Adipose tissue (tissue), 3 donors: ENCODE results near the gene APLP2. TPM values are rescaled to one million over a fixed set of nuclear protein-coding genes. Genes with fewer than 3 reads are reported as not detected.
"Not testable (repeated sequence)": the region's sequence is repeated elsewhere in the genome, so short reads cannot be mapped to it uniquely, and the experiment has no call there.

Experiments used
- H3K27ac ChIP-seq: one replicate; pipeline ENCODE4 v1.5.1; 2013; ENCODE audit warnings: low read depth, low read length
- WGBS, 3 donors: extraction: QIAGEN DNeasy Blood & Tissue Kit; methylation state at CpG; one replicate each; pipeline ENCODE4 v1.1.7; 2013; 5-methylcytosine and 5-hydroxymethylcytosine counted together
- polyA plus RNA-seq, 3 donors: library from polyadenylated mRNA; stranded (reverse); fragments of 200-250 nt; gene quantifications; one replicate each; pipeline ENCODE4 v1.2.3, GENCODE V29; 2013
- donor health status: healthy with polysubstance abuse.
- donor health status: Bipolar disorder and iron deficiency.
- donor health status: healthy.

Gene APLP2
- polyA plus RNA-seq, 3 donors, result 80.0 to 251 (median 120) TPM

DNA sequence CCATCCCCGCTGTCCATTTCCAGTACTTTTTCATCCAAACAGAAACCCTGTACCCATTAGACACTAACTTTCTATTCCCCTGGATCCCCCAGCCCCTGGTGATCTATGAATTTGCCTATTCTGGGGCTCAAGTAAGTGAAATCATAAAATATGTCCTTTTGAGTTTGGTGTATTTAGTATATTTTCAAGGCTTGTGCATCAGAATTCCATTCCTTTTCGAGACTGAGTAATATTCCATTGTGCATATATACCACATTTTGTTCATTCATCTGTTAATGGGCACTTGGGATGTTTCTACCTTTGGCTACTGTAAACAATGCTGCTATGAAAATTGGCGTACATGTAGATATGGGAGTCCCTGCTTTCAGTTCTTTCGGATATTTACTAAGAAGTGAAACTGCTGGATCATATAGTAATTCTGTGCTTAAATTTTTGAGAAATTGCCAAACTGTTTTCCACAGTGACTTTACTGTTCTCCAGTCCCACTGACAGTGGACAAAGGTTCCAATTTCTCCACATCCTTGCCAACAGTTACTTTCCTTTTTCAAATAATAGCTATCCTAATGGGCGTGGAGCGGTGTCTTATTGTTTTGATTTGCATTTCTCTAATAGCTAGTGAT is 16.1 kb downstream of the APLP2 start:
- WGBS, 3 donors, result 80 to 95% (median 81%) methylated on average over 6 of the region's 6 CpGs
- no peak overlapping the region for H3K27ac ChIP-seq

DNA sequence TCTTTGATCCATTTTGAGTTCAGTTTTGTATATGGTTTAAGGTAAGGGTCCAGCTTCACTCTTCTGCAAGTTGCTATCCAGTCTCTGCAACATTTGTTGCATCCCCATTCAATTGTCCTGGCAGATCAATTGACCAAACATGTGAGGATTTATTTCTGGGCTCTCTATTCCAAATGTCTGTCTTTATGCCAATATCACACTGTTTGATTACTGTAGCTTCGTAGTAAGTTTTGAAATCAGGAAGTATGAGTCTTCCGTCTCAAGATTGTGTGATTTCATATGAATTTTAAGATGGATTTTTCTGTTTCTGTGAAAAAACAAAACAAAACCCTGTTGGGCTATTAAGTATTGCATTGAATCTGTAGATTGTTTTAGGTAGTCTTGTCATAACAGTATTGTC is 17.0 kb downstream of the APLP2 start:
- no peak overlapping the region for H3K27ac ChIP-seq
- 34 to 52% (median 38%) methylated on average over 2 of the region's 2 CpGs for WGBS, 3 donors

DNA sequence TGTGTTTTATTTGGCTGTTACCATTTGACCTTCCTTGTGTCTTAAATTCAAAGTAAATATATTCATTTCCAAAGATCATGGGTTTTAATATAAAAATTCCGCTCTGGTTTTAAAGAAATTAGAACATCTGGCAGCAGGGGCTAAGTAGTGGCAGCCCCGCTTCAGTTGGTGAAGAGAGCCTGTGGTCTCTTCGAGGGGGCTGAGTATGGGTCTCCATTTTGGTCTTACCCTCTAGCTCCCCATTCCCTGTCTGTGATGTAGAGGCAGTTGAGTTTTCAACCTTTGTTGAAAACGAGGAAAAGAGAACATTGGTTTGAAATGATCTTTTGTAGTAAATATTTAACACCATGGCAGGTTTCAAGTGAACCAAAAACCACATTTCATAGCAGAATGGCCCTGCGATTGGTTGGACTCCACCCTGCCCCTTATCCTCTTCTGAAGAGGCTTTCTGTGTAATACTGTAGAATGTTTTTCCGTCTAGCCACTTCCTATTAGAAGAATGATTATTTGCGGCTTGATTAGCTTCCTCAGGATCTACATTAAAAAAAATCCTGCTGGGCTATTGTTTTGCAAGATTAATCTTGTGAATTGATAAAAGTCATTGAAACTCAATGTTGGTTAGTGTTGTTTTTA is 17.7 kb downstream of the APLP2 start:
- no peak overlapping the region for H3K27ac ChIP-seq
- WGBS, 3 donors, result 67 to 73% (median 71%) methylated on average over 7 of the region's 7 CpGs

DNA sequence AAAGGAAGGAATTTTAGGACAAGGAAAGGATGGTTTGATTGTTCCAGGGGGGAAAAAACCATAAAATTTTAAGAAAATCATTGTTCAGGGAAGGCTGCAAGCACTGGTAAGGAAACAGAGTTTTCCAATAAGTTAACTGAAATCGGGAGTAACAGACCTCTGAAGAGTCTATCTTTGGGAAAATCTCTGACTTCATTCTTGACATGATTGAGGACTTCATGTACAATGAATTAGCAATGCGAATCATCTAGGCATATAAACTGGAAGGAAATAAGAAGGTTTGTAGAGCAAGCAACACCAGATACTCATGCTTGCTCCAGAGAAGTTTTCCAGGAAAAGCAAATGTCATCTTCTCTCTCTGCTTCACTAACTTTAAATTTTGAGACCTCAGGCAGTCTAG is 18.5 kb downstream of the APLP2 start:
- WGBS, 3 donors, result 75 to 77% (median 76%) methylated on average over 2 of the region's 2 CpGs
- no peak overlapping the region for H3K27ac ChIP-seq

GRCh38 chr11:130088919-130089673 is 19.4 kb downstream of the APLP2 start:
- WGBS, 3 donors, result 75 to 82% (median 75%) methylated on average over 9 of the region's 9 CpGs
- H3K27ac ChIP-seq, result no peak overlapping the region

DNA sequence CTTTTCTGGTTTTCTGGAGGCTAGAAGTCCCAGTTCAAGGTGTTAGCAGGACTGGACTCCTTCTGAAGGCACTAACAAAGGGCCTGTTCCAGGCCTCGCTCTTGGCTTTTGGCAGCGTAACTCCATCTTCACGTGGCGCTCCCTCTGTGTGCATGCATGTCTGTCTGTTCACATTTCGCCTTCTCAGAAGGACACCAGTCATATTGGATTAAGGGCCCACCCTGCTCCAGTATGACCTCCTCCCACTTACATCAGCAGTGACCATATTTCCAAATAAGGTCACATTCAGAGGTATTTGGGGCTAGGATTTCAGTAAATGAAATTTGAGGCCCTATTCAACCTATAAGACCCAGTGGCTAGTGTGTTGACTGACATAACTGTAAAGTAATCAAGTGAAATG is 20.0 kb downstream of the APLP2 start:
- 95 to 97% (median 95%) methylated on average over 5 of the region's 5 CpGs for WGBS, 3 donors
- no peak overlapping the region for H3K27ac ChIP-seq

DNA sequence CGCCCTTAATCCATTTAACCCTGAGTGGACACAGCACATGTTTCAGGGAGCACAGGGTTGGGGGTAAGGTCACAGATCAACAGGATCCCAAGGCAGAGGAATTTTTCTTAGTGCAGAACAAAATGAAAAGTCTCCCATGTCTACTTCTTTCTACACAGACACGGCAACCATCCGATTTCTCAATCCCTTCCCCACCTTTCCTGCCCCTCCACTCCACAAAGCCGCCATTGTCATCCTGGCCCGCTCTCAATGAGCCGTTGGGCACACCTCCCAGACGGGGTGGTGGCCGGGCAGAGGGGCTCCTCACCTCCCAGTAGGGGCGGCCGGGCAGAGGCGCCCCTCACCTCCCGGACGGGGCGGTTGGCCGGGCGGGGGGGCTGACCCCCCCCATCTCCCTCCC is 20.8 kb downstream of the APLP2 start:
- 78 to 92% (median 90%) methylated on average over 9 to 14 of the region's 16 CpGs for whole genome bisulfite sequencing, 3 donors
- H3K27ac ChIP-seq, result not testable (repeated sequence)

GRCh38 chr11:130091169-130091568 is 21.5 kb downstream of the APLP2 start:
- not testable (repeated sequence) for H3K27ac ChIP-seq
- 94 to 95% (median 95%) methylated on average over 9 to 26 of the region's 36 CpGs for WGBS, 3 donors

GRCh38 chr11:130092661-130093060 is 23.0 kb downstream of the APLP2 start:
- H3K27ac ChIP-seq, result no peak overlapping the region
- whole genome bisulfite sequencing, 3 donors, result 79 to 91% (median 83%) methylated on average over 4 of the region's 4 CpGs

DNA sequence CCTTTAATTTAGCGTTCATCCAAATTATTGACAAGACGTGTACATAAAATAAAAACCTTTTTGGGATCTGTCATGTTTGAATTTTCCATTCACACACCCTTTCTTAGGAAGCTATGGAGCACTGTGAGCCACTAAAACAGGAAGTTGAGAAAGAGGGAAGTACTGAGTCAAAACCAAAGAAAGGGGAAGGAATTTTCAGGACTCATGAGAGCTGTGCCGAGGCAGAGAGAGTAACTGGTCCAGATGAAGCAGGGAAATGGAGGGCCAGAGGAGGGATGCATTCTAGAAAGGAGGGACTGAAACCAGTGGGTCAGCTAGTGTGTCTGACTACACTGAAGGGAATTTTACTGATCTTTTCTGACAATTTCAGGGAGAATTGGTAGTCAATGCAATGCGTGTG is 24.9 kb downstream of the APLP2 start:
- 67 to 89% (median 72%) methylated on average over 4 of the region's 4 CpGs for WGBS, 3 donors
- no peak overlapping the region for H3K27ac ChIP-seq

- 62 to 87% (median 65%) methylated on average over 1 of the region's 1 CpG for WGBS, 3 donors
- H3K27ac ChIP-seq, result no peak overlapping the region
These were observed 25.6 kb downstream of the APLP2 start for GRCh38 chr11:130095326-130095725.

DNA sequence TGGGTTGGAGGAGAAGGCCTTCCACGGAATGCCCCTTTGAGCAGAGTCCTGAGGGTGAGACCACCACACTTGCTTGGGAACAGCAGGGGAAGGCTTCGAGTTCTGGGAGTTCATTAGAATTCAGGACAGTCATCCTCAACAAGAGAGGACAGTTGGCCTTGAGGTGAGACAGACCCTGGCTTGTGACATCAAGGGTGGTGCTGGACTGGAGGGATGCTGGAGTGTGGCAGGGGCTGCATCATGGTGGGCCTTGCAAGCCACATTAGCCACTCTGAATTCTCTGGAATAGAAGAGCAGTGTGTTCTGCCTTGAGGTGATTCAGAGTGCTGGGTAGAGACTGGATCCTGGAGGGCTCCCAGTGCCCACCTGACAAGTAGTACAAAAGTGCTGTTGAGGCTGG is 26.3 kb downstream of the APLP2 start:
- H3K27ac ChIP-seq, result no peak overlapping the region
- WGBS, 3 donors, result 89 to 94% (median 93%) methylated on average over 2 of the region's 2 CpGs

GRCh38 chr11:130096823-130097222 is 27.1 kb downstream of the APLP2 start:
- 65 to 76% (median 73%) methylated on average over 2 of the region's 2 CpGs for WGBS, 3 donors
- no peak overlapping the region for H3K27ac ChIP-seq

DNA sequence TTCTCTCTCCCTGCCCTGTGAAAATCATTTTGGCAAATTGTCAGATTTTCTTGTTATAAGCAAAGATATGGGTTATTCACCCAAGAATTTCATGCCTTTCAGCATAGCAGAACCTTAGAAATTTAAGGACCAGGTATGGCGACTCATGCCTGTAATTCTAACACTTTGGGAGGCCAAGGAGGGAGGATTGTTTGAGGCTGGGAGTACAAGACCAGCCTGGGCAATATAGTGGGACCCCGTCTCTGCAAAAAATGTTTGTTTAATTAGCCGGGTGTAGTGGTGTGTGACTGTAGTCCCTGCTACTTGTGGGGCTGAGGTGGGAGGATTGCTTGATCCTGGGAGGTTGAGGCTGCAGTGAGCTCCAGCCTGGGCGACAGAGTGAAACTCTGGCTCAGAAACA is 27.6 kb downstream of the APLP2 start:
- H3K27ac ChIP-seq, result no peak overlapping the region
- 92 to 97% (median 97%) methylated on average over 4 of the region's 4 CpGs for WGBS, 3 donors

- 18 to 53% (median 24%) methylated on average over 2 of the region's 2 CpGs for WGBS, 3 donors
- no peak overlapping the region for H3K27ac ChIP-seq
These were observed 29.7 kb downstream of the APLP2 start for GRCh38 chr11:130099356-130099755.

DNA sequence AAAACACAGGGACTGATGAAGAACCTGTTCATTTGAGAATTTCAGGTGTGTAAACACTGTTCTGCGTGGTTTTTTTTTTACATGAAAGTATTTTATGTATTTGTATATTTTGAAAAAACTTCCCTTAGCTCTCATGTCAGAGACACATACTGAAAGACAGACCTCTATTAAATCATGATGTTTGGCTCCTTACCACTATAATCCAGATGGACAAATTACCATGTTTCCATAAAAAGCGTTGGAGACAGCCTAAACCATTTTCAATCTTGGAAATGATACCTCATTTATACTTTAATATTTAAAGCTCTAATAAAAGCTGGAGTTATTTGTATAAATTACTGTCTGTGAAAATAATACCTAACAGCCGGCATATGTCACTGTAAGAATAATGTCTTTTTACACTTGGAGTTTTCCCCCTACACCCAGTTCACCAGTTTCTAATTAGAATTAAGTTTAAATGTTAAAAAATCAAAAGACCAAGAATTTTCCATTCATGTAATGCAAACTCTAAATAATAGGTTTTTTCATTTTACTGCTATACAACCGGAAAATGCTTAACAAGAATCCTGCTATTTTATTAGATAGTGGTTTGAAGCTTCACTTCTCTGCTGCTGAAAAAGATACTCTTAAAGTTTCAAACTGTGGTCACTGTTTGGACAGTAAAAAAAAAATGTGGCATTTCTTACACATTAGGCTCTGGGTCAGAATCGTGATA is 30.8 kb downstream of the APLP2 start:
- WGBS, 3 donors, result 86 to 92% (median 91%) methylated on average over 5 of the region's 5 CpGs

DNA sequence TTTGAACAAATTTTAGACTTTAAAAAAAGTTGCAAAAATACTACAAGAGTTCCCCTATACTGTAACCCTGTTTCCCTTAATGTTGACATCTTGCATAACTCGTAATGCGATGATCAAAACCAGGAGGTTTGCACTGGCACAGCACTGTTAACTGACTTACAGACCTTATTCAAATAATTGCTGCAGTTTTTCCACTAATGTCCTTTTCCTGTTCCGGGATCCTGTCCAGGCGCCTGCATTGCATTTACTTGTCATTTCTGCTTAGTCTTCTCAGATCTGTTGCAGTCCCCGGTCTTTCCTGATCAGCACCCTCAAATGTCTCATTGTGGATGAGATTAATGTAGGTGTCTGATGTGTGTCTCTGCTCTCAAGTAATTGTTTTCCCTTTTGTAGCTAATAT is 32.0 kb downstream of the APLP2 start:
- 53 to 68% (median 56%) methylated on average over 5 of the region's 5 CpGs for WGBS, 3 donors
- H3K27ac ChIP-seq, result no peak overlapping the region

More for the DNA sequence above, 30.8 kb downstream of the APLP2 start:
- H3K27ac ChIP-seq, result no peak overlapping the region

GRCh38 chr11:130102301-130103249 is 32.9 kb downstream of the APLP2 start:
- 84 to 89% (median 86%) methylated on average over 9 of the region's 9 CpGs for WGBS, 3 donors
- no peak overlapping the region for H3K27ac ChIP-seq
